IPS-NIHi7 (cell line): ENCODE data around the gene GRIFIN.
A peak's percentile ranks its signal among the peaks of the same experiment; 100 is the strongest.

Experiments
- DNase-seq: peaks from one replicate; pipeline ENCODE4 v3.0.0; 2012; ENCODE audit warnings: mixed read lengths; ENCODE audit errors: extremely low spot score

GRIFIN gene

GRCh38 chr7:2498708-2499107, 22.5 kb upstream of the GRIFIN start:
- DNase-seq: no peak

- no peak for DNase-seq
Observed at GRCh38 chr7:2497500-2498336, 21.5 kb upstream of the GRIFIN start.

GRCh38 chr7:2497065-2497464, 20.9 kb upstream of the GRIFIN start:
- DNase-seq: no peak

- DNase-seq: no peak
Observed at GRCh38 chr7:2496375-2496774, 20.2 kb upstream of the GRIFIN start.

- DNase-seq: peak; percentile 82
Observed at GRCh38 chr7:2495418-2496299, 19.5 kb upstream of the GRIFIN start.

- no peak for DNase-seq
Observed at GRCh38 chr7:2494191-2495130, 18.3 kb upstream of the GRIFIN start.

GRCh38 chr7:2493205-2494164, 17.3 kb upstream of the GRIFIN start:
- DNase-seq: no peak

GRCh38 chr7:2492038-2492437, 15.8 kb upstream of the GRIFIN start:
- DNase-seq: no peak

GRCh38 chr7:2490181-2490651, 14.0 kb upstream of the GRIFIN start:
- no peak for DNase-seq

- DNase-seq: no peak
Observed at GRCh38 chr7:2488681-2489080, 12.5 kb upstream of the GRIFIN start.

GRCh38 chr7:2488272-2488645, 12.1 kb upstream of the GRIFIN start:
- DNase-seq: no peak

- DNase-seq: no peak
Observed at GRCh38 chr7:2487586-2488271, 11.5 kb upstream of the GRIFIN start.

- DNase-seq: no peak
Observed at GRCh38 chr7:2484868-2485267, 8.7 kb upstream of the GRIFIN start.

- no peak for DNase-seq
Observed at GRCh38 chr7:2483494-2483893, 7.3 kb upstream of the GRIFIN start.

- no peak for DNase-seq
Observed at GRCh38 chr7:2482725-2483451, 6.7 kb upstream of the GRIFIN start.

GRCh38 chr7:2481195-2481594, 5.0 kb upstream of the GRIFIN start:
- DNase-seq: no peak

GRCh38 chr7:2480070-2480408, 3.8 kb upstream of the GRIFIN start:
- no peak for DNase-seq

- no peak for DNase-seq
Observed at GRCh38 chr7:2479276-2480069, 3.3 kb upstream of the GRIFIN start.
